Endodermal cell (in vitro differentiated cells): ENCODE data around the gene PCDHA12. TPM values are rescaled to one million over a fixed set of nuclear protein-coding genes. Genes with fewer than 3 reads are reported as not detected.
"Not testable (repeated sequence)": the region's sequence is repeated elsewhere in the genome, so short reads cannot be mapped to it uniquely, and the experiment has no call there.

ENCODE experiments used
- DNase-seq: peaks from one replicate; pipeline ENCODE4 v3.0.0-alpha.2; 2017
- H3K27ac ChIP-seq: 2 replicates; pipeline ENCODE4 v1.5.1; 2013; ENCODE audit warnings: mild to moderate bottlenecking, low read depth, low read length, moderate library complexity
- H3K27me3 ChIP-seq: 2 replicates; pipeline ENCODE4 v1.6.1; 2013; ENCODE audit warnings: mild to moderate bottlenecking, low read length, moderate library complexity; ENCODE audit not compliant: insufficient read depth, control insufficient read depth, poor library complexity, severe bottlenecking
- H3K36me3 ChIP-seq: 2 replicates; pipeline ENCODE4 v1.7.0; 2013; ENCODE audit warnings: mild to moderate bottlenecking, low read length, moderate library complexity; ENCODE audit not compliant: control insufficient read depth, insufficient read depth
- H3K4me1 ChIP-seq: one replicate; pipeline ENCODE4 v1.7.0; 2013; ENCODE audit warnings: low read length; ENCODE audit not compliant: control insufficient read depth, insufficient read depth
- H3K4me3 ChIP-seq: 2 replicates; pipeline ENCODE4 v1.5.1; 2013; ENCODE audit warnings: mild to moderate bottlenecking, low read length, moderate library complexity
- H3K9ac ChIP-seq: 2 replicates; pipeline ENCODE4 v1.6.1; 2013; ENCODE audit warnings: mild to moderate bottlenecking, low read length, moderate library complexity; ENCODE audit not compliant: poor library complexity, severe bottlenecking; ENCODE audit errors: extremely low read depth
- H3K9me3 ChIP-seq: 2 replicates; pipeline ENCODE4 v1.6.1; 2013; ENCODE audit warnings: mild to moderate bottlenecking, low read length, moderate library complexity; ENCODE audit not compliant: control insufficient read depth
- H3K27ac Mint-ChIP-seq: 2 replicates; pipeline ENCODE4 v1.8.0; 2020; ENCODE audit warnings: mixed read lengths
- H3K27me3 Mint-ChIP-seq: 2 replicates; pipeline ENCODE4 v1.8.0; 2021; ENCODE audit warnings: mild to moderate bottlenecking, mixed read lengths; ENCODE audit not compliant: insufficient read depth
- H3K36me3 Mint-ChIP-seq: 2 replicates; pipeline ENCODE4 v1.8.0; 2020; ENCODE audit warnings: low read depth, mixed read lengths
- H3K4me1 Mint-ChIP-seq: 2 replicates; pipeline ENCODE4 v1.8.0; 2020; ENCODE audit warnings: mixed read lengths
- H3K4me3 Mint-ChIP-seq: 2 replicates; pipeline ENCODE4 v1.8.0; 2020; ENCODE audit warnings: mild to moderate bottlenecking, moderate library complexity, mixed read lengths
- H3K9me3 Mint-ChIP-seq: 2 replicates; pipeline ENCODE4 v1.8.0; 2020; ENCODE audit warnings: mild to moderate bottlenecking, mixed read lengths
- CTCF ChIP-seq: fragments of 200-600 bp; sonication (generic); conservative IDR thresholded peaks from 2 replicates; pipeline ENCODE4 v1.5.0; 2021; ENCODE audit warnings: antibody characterized with exemption, mild to moderate bottlenecking
- WGBS, 2 experiments: methylation state at CpG; one replicate each; pipeline versions ENCODE4 v1.1.5 to v1.1.7; 2013; ENCODE audit warnings: missing lambda C conversion rate in 2 of 2, mixed read lengths in 1 of 2; ENCODE audit not compliant: insufficient coverage in 1 of 2, insufficient read length in 1 of 2; 5-methylcytosine and 5-hydroxymethylcytosine counted together
- long read RNA-seq, 4 experiments: library from polyadenylated mRNA in 2 of 4; library from RNA in 1 of 4; library from capped mRNA in 1 of 4; stranded (forward) in 3 of 4; unstranded in 1 of 4; transcript quantifications; one replicate each; pipeline ENCODE4 v2.0.0, GENCODE V29; 2020 to 2021; ENCODE audit warnings: inconsistent platforms in 1 of 4
- polyA plus RNA-seq, 2 experiments: library from polyadenylated mRNA; stranded (reverse); fragments of 50-300 nt; gene quantifications; one replicate each; pipeline ENCODE4 v1.2.3, GENCODE V29; 2013
- total RNA-seq, 2 donors: library from RNA; stranded (reverse); fragmentation: NEBNext Ultra II Directional in 1 of 2; extraction: Animal tissue kit (Norgen Biotek cat#: 25700) in 1 of 2; gene quantifications; 2 replicates in 1 of 2; 3 replicates in 1 of 2; pipeline ENCODE4 v1.2.1, GENCODE V29; 2021

Gene PCDHA12
- total RNA-seq, result 10 to 100 TPM; 11.2 to 13.8 TPM
- 3.7 TPM for polyA plus RNA-seq (2013, experiment 1 of 2)
- polyA plus RNA-seq (2013, experiment 2 of 2), result 4.1 TPM
- long read RNA-seq, experiment 1, result 0 reads
- long read RNA-seq, experiment 2, full-length matches to known transcripts, result 2 of 2 reads
- long read RNA-seq, experiment 2, partial matches to known transcripts, result 0 of 2 reads
- long read RNA-seq, experiment 2, other reads (novel, unspliced or antisense), result 0 of 2 reads
- long read RNA-seq, experiment 3, partial matches to known transcripts, result 0 of 3 reads
- long read RNA-seq, experiment 3, other reads (novel, unspliced or antisense), result 0 of 3 reads
- long read RNA-seq, experiment 4, transcript PCDHA12-202 (1 exons, 2,588 nt), result major isoform, 5 of 5 reads
- long read RNA-seq, experiment 4, partial matches to known transcripts, result 0 of 5 reads
- long read RNA-seq, experiment 4, other reads (novel, unspliced or antisense), result 0 of 5 reads

- peaks cover 17% of the 10 kb centered on the region for H3K36me3 ChIP-seq
- Mint-ChIP-seq H3K4me1 (peaks cover 8% of the 10 kb centered on the region), H3K9me3 (peaks cover 6% of the 10 kb centered on the region), H3K36me3 (peaks cover 30% of the 10 kb centered on the region), H3K4me3 (peak within 1 kb of the TSS; percentile 97), H3K27me3 (no peaks in the 10 kb centered on the region), H3K27ac (peak within 1 kb of the TSS; percentile 98)
- H3K9me3 ChIP-seq, result no peaks in the 10 kb centered on the region
- no peaks in the 10 kb centered on the region for H3K4me1 ChIP-seq
- no peaks in the 10 kb centered on the region for H3K27me3 ChIP-seq
- WGBS, 2 experiments, result 84% methylated on average over 24 to 47 of the region's 47 CpGs
- peak within 1 kb of the TSS; percentile 35 for H3K4me3 ChIP-seq
- peak within 1 kb of the TSS; percentile 50 for H3K9ac ChIP-seq
- peak; percentile 86 for TF ChIP-seq CTCF
- no peak within 1 kb of the TSS for H3K27ac ChIP-seq
- peak; percentile 76 for DNase-seq
Measured at GRCh38 chr5:140875085-140876065, at the start of gene PCDHA12. Gene PCDHA12, plus strand, starts transcription at chr5:140875308. Its CDS starts 165 bp downstream, at chr5:140875473.

GRCh38 chr5:140827704-140828361 is 47.3 kb upstream of the PCDHA12 start, which contains the start of gene PCDHA6:
Gene PCDHA6, plus strand, starts transcription at chr5:140827960. Its CDS starts 132 bp downstream, at chr5:140828092.
- no peak for DNase-seq
- H3K4me3 ChIP-seq, result no peak within 1 kb of the TSS
- H3K36me3 ChIP-seq, result no peaks in the 10 kb centered on the region
- no peaks in the 10 kb centered on the region for H3K27me3 ChIP-seq
- H3K9ac ChIP-seq, result no peak within 1 kb of the TSS
- no peak within 1 kb of the TSS for H3K27ac ChIP-seq
- Mint-ChIP-seq H3K4me3 (peak within 1 kb of the TSS; percentile 80), H3K36me3 (peaks cover 25% of the 10 kb centered on the region), H3K4me1 (peaks cover 7% of the 10 kb centered on the region), H3K27me3 (no peaks in the 10 kb centered on the region), H3K9me3 (peaks cover 11% of the 10 kb centered on the region), H3K27ac (peak within 1 kb of the TSS; percentile 89)
- no peaks in the 10 kb centered on the region for H3K4me1 ChIP-seq
- 93 to 94% methylated on average over 15 to 27 of the region's 27 CpGs for WGBS, 2 experiments
- no peaks in the 10 kb centered on the region for H3K9me3 ChIP-seq
- TF ChIP-seq CTCF, result peak; percentile 76

- no peak for DNase-seq
- peaks cover 11% of the 10 kb centered on the region for H3K9me3 Mint-ChIP-seq
- 96 to 97% methylated on average over 12 to 18 of the region's 18 CpGs for WGBS, 2 experiments
- Histone ChIP-seq H3K27ac (no peak overlapping the region), H3K27me3 (no peaks in the 10 kb centered on the region), H3K36me3 (no peaks in the 10 kb centered on the region), H3K4me1 (no peaks in the 10 kb centered on the region), H3K9me3 (no peaks in the 10 kb centered on the region), H3K9ac (no peak overlapping the region), H3K4me3 (no peak overlapping the region)
- peak; percentile 54 for TF ChIP-seq CTCF
- peaks cover 10% of the 10 kb centered on the region for H3K4me1 Mint-ChIP-seq
- H3K27ac Mint-ChIP-seq, result peak overlapping the region; percentile 89
- peaks cover 20% of the 10 kb centered on the region for H3K36me3 Mint-ChIP-seq
- H3K4me3 Mint-ChIP-seq, result peak overlapping the region; percentile 80
- no peaks in the 10 kb centered on the region for H3K27me3 Mint-ChIP-seq
Measured at GRCh38 chr5:140828362-140828737, 46.8 kb upstream of the PCDHA12 start.

- peaks cover 11% of the 10 kb centered on the region for H3K4me1 Mint-ChIP-seq
- H3K9me3 Mint-ChIP-seq, result peaks cover 12% of the 10 kb centered on the region
- H3K9me3 ChIP-seq, H3K27me3 Mint-ChIP-seq, H3K4me3 ChIP-seq, H3K27ac Mint-ChIP-seq, H3K27me3 ChIP-seq, H3K9ac ChIP-seq, DNase-seq, H3K4me1 ChIP-seq, H3K27ac ChIP-seq, H3K36me3 ChIP-seq, H3K4me3 Mint-ChIP-seq: not testable (repeated sequence)
- H3K36me3 Mint-ChIP-seq, result peaks cover 15% of the 10 kb centered on the region
- WGBS, 2 experiments, result 95 to 99% methylated on average over 63 to 105 of the region's 106 CpGs
Measured at GRCh38 chr5:140829511-140830501, 45.3 kb upstream of the PCDHA12 start.
